MM.1S (cell line): ENCODE data around the gene MGME1.

Experiments used
- DNase-seq: peaks from one replicate; pipeline ENCODE4 v3.0.0-alpha.2; 2015
- H2AFZ ChIP-seq: fragments of 300-600 bp; sonication (generic); 2 replicates; pipeline ENCODE4 v1.6.0; 2016; ENCODE audit warnings: antibody characterized with exemption, low read length
- H3F3A ChIP-seq: fragments of 300-600 bp; sonication (generic); 2 replicates; pipeline ENCODE4 v1.6.1; 2016; ENCODE audit warnings: mild to moderate bottlenecking, antibody characterized with exemption, low read length, moderate library complexity, mixed read lengths; ENCODE audit not compliant: insufficient read depth
- H3K27ac ChIP-seq: fragments of 300-600 bp; sonication (generic); 2 replicates; pipeline ENCODE4 v1.5.1; 2016; ENCODE audit warnings: mild to moderate bottlenecking, low read length
- H3K27me3 ChIP-seq: fragments of 300-600 bp; sonication (generic); replicated peaks from 2 replicates; pipeline ENCODE4 v1.6.0; 2016; ENCODE audit warnings: low read length; ENCODE audit not compliant: insufficient read depth
- H3K36me3 ChIP-seq: fragments of 300-600 bp; sonication (generic); replicated peaks from 2 replicates; pipeline ENCODE4 v1.6.1; 2016; ENCODE audit warnings: mild to moderate bottlenecking, low read length, mixed read lengths; ENCODE audit not compliant: insufficient read depth
- H3K4me1 ChIP-seq: fragments of 300-600 bp; sonication (generic); 2 replicates; pipeline ENCODE4 v1.6.1; 2016; ENCODE audit warnings: low read length, mixed read lengths
- H3K4me2 ChIP-seq: fragments of 300-600 bp; sonication (generic); 2 replicates; pipeline ENCODE4 v1.6.0; 2016; ENCODE audit warnings: low read depth, low read length
- H3K4me3 ChIP-seq: fragments of 300-600 bp; sonication (generic); 2 replicates; pipeline ENCODE4 v1.5.1; 2016; ENCODE audit warnings: low read length, mixed read lengths
- H3K79me2 ChIP-seq: fragments of 300-600 bp; sonication (generic); 2 replicates; pipeline ENCODE4 v1.6.1; 2016; ENCODE audit warnings: mixed run types, low read length, mixed read lengths
- H3K9ac ChIP-seq: fragments of 300-600 bp; sonication (generic); 2 replicates; pipeline ENCODE4 v1.6.1; 2016; ENCODE audit warnings: low read length, mixed read lengths
- H3K9me2 ChIP-seq: fragments of 300-600 bp; sonication (generic); replicated peaks from 2 replicates; pipeline ENCODE4 v1.6.1; 2016; ENCODE audit warnings: mild to moderate bottlenecking, low read length, mixed read lengths; ENCODE audit not compliant: insufficient read depth
- H3K9me3 ChIP-seq: fragments of 300-600 bp; sonication (generic); replicated peaks from 2 replicates; pipeline ENCODE4 v1.6.1; 2016; ENCODE audit warnings: mild to moderate bottlenecking, low read length, mixed read lengths; ENCODE audit not compliant: insufficient read depth
- H4K20me1 ChIP-seq: fragments of 300-600 bp; sonication (generic); 2 replicates; pipeline ENCODE4 v1.6.1; 2016; ENCODE audit warnings: mild to moderate bottlenecking, low read length, moderate library complexity, mixed read lengths; ENCODE audit not compliant: insufficient read depth
- EZH2 ChIP-seq: fragments of 300-600 bp; sonication (generic); optimal IDR thresholded peaks from 2 replicates; pipeline ENCODE3; 2017; ENCODE audit warnings: low read depth, mild to moderate bottlenecking, antibody characterized with exemption, low read length, mixed read lengths
- EZH2phosphoT487 ChIP-seq: fragments of 300-600 bp; sonication (generic); IDR thresholded peaks from 2 replicates; pipeline ENCODE4 v1.6.1; 2018; ENCODE audit warnings: antibody characterized with exemption, low read length
- TF ChIP-seq, protein P1 (sequence below): fragments of 300-600 bp; sonication (generic); IDR thresholded peaks from 2 replicates; pipeline ENCODE4 v1.5.1; 2016; ENCODE audit warnings: antibody characterized with exemption, low read length, mixed read lengths

The MGME1 gene

DNA sequence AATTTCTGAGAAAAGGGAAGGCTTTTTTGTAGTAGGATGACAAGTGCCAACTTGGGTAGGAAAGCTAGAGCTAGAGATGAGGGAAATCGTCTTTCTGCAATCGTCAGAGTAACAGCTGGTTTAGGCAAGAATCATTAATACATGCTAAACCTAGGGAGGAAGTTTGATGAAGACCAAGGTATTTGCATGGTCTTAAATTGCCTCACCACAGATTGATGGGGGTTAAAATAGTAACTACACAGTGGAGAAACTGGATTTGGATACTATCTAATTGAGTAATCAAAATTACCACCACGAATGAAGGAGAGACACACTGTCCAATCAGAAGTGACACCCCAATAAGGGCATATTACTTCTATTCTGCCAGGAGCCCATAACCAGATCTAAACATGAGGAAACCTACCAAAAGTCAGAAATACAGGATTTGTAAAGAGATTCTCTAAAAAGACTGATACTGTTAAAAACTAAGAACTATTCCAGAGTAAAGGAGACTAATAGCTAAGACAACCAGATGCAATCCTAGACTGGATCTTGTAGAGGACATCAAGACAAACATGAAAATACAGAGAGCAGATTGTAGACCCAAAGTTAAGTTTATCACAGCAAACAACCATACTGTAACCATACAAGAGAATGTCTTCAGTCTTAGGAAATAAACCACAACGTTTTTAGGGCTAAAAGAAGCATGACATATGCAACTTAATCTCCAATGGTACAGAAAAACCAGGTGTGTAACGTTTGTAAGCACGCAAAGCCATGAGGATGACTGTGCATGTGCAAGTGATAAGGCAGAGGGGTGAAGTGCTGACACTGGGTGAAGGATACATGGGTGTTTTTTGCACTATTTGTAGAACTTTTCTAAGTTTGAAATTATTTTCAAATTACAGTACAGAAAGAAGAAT is 22.0 kb upstream of the MGME1 start:
- Histone ChIP-seq H2AFZ (no peak overlapping the region), H3K9me3 (no peaks in the 10 kb centered on the region), H3K4me1 (peaks cover 60% of the 10 kb centered on the region), H3K27ac (no peak overlapping the region), H3K4me3 (no peak overlapping the region), H3K9ac (no peak overlapping the region), H3K27me3 (no peaks in the 10 kb centered on the region), H3F3A (peaks cover 67% of the 10 kb centered on the region), H3K79me2 (peaks cover 70% of the 10 kb centered on the region), H3K9me2 (no peaks in the 10 kb centered on the region), H3K4me2 (no peak overlapping the region), H3K36me3 (peaks cover 52% of the 10 kb centered on the region), H4K20me1 (peaks cover 11% of the 10 kb centered on the region; the same call in 1 of the 2 replicates)
- DNase-seq = no peak
- TF ChIP-seq EZH2 = no peak
- no peak for TF ChIP-seq EZH2phosphoT487
- TF ChIP-seq, protein P1, sequence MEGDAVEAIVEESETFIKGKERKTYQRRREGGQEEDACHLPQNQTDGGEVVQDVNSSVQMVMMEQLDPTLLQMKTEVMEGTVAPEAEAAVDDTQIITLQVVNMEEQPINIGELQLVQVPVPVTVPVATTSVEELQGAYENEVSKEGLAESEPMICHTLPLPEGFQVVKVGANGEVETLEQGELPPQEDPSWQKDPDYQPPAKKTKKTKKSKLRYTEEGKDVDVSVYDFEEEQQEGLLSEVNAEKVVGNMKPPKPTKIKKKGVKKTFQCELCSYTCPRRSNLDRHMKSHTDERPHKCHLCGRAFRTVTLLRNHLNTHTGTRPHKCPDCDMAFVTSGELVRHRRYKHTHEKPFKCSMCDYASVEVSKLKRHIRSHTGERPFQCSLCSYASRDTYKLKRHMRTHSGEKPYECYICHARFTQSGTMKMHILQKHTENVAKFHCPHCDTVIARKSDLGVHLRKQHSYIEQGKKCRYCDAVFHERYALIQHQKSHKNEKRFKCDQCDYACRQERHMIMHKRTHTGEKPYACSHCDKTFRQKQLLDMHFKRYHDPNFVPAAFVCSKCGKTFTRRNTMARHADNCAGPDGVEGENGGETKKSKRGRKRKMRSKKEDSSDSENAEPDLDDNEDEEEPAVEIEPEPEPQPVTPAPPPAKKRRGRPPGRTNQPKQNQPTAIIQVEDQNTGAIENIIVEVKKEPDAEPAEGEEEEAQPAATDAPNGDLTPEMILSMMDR = no peak

DNA sequence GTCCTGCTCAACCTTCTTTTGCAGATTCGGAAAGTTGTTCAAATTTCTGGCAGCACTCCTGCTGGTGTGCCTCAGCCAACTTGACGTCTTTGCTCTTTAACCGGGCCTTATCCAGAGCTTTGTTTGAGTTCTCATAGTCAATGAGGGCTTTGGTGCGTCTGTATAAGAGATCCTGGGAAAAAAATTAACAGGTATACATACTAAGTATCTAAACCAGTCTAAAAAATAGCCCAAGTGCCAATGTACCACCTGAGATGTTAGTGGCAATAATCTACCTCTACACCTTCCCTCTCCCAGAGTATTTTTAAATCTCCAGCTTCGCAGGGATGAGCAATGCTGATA is 21.4 kb upstream of the MGME1 start:
- no peak for DNase-seq
- H3K27ac ChIP-seq = no peak overlapping the region
- no peak overlapping the region for H3K4me3 ChIP-seq
- no peaks in the 10 kb centered on the region for H3K9me3 ChIP-seq
- peaks cover 14% of the 10 kb centered on the region; the same call in 1 of the 2 replicates for H4K20me1 ChIP-seq
- H2AFZ ChIP-seq = no peak overlapping the region
- no peaks in the 10 kb centered on the region for H3K27me3 ChIP-seq
- H3K36me3 ChIP-seq = peaks cover 56% of the 10 kb centered on the region
- TF ChIP-seq, protein P1 = no peak
- TF ChIP-seq EZH2phosphoT487 = no peak
- no peak for TF ChIP-seq EZH2
- peaks cover 60% of the 10 kb centered on the region for H3K4me1 ChIP-seq
- peaks cover 68% of the 10 kb centered on the region for H3F3A ChIP-seq
- peaks cover 76% of the 10 kb centered on the region for H3K79me2 ChIP-seq
- no peak overlapping the region for H3K4me2 ChIP-seq
- no peaks in the 10 kb centered on the region for H3K9me2 ChIP-seq
- no peak overlapping the region for H3K9ac ChIP-seq

DNA sequence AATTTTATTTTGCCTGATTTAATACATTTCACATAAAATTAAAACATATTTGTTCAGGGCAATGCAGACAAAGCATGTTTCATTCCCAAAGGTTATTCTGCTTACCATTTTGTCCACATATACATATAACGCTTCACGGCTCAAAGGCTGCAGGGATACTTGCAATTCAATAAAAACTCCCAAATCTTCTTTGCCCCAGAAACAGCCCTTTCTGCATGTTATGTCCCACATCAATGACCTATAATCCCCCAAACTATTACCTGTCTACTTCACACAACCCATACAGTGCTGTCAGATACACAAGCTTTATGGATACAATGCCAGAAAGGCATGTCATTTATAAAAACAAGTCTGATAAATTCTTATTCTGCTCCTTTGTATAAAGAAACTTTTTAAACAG is 20.4 kb upstream of the MGME1 start:
- Histone ChIP-seq H3K27ac (no peak overlapping the region), H3F3A (peaks cover 67% of the 10 kb centered on the region), H3K9me2 (no peaks in the 10 kb centered on the region), H3K4me2 (no peak overlapping the region), H3K9ac (no peak overlapping the region), H3K79me2 (peaks cover 86% of the 10 kb centered on the region), H3K9me3 (no peaks in the 10 kb centered on the region), H3K27me3 (no peaks in the 10 kb centered on the region), H3K36me3 (peaks cover 63% of the 10 kb centered on the region), H3K4me1 (peaks cover 53% of the 10 kb centered on the region), H2AFZ (no peak overlapping the region), H4K20me1 (peaks cover 21% of the 10 kb centered on the region; the same call in 1 of the 2 replicates), H3K4me3 (no peak overlapping the region)
- DNase-seq = no peak
- TF ChIP-seq, protein P1 = no peak
- TF ChIP-seq EZH2phosphoT487 (no peak), EZH2 (no peak)
